Measurements from ENCODE around the gene PRKAR2A. TPM values are rescaled to one million over a fixed set of nuclear protein-coding genes. Genes with fewer than 3 reads are reported as not detected.
"Not testable (repeated sequence)": the region's sequence is repeated elsewhere in the genome, so short reads cannot be mapped to it uniquely, and the experiment has no call there.

PRKAR2A gene
- total RNA-seq, 2 donors from 2014 or later: 30.8 to 40.4 TPM

DNA sequence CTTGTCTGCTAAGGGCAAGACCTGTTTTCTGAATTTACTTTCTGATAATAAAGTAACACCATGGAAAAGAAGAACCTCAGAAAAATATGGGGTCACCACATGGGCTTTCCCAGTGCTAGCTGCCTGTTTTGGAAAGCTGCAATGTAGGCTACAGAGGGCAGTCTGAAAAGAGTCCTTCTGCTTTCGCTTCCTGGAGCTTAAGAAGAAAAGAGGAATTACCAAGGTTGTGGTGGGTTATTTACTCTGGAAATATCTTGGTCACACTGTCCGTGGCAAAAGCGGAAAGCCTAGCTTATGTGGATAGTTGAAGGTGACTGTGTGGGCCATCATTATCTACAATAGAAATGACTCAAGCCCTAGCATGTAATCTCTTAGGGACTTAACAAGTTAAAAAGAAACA, 98.9 kb downstream of the PRKAR2A start:
- no peak for ATAC-seq
- H3K27ac Mint-ChIP-seq: no peak overlapping the region
- no peak overlapping the region for H3K4me3 Mint-ChIP-seq
- no peak for DNase-seq
- H3K36me3 Mint-ChIP-seq (ENCODE audit: low read depth): peaks cover 2% of the 10 kb centered on the region
- H3K4me1 Mint-ChIP-seq: no peaks in the 10 kb centered on the region
- H3K9me3 ChIP-seq (ENCODE audit: control insufficient read depth, low read length, poor library complexity, severe bottlenecking): no peaks in the 10 kb centered on the region
- H3K27me3 Mint-ChIP-seq: no peaks in the 10 kb centered on the region

DNA sequence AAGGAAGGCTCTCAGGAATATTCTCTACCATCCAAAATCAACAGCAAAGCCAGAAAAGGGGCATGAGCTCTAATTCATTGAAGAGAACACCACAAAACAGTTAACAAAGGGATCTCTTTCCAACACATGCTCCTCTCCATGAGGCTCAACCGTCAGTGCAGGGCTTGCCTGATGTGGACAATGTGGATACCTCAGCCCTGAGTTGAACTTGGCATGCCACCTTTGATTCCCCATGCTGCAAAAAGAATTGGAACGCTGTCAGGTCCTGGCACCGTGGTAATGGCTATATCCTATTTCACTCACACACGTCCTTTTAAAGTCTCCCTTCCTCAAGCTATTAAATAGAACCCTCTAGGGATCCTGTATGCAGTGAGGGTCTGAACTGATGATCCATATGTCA, 100.0 kb downstream of the PRKAR2A start:
- H3K9me3 ChIP-seq (ENCODE audit: control insufficient read depth, low read length, poor library complexity, severe bottlenecking): no peaks in the 10 kb centered on the region
- no peaks in the 10 kb centered on the region for H3K36me3 Mint-ChIP-seq (ENCODE audit: low read depth)
- H3K27ac Mint-ChIP-seq: no peak overlapping the region
- no peak for ATAC-seq
- no peaks in the 10 kb centered on the region for H3K4me1 Mint-ChIP-seq
- H3K27me3 Mint-ChIP-seq: no peaks in the 10 kb centered on the region
- no peak for DNase-seq
- H3K4me3 Mint-ChIP-seq: no peak overlapping the region

DNA sequence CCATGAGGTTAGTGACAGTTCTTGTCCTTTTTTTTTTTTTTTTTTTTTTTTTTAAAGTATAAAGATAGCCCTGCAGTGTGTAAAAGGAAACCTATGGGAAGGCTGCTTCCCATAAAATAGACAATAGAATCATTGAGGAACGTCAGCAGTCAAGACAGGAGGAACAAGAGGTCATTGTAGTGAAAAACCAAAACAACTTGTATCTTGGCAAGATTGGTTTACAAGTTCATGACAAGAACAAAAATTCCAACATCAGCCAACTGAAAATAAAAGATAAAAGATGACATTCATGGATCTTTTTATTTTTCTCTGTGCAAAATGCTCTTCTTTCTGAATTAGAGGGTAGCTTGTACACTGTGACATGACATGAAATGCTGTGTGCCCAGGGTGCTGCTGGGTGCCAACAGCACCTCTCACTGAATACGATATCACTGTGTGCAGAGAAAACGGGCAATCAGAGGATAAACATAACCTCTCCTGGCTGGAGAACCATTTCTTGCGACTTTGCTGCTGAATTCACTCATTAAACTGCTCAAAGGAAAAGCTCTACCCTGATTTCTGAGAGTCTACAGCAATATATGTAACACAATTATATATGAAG, 100.6 kb downstream of the PRKAR2A start:
- Mint-ChIP-seq H3K27ac (no peak overlapping the region), H3K36me3 (ENCODE audit: low read depth) (no peaks in the 10 kb centered on the region), H3K4me3 (no peak overlapping the region), H3K27me3 (no peaks in the 10 kb centered on the region), H3K4me1 (no peaks in the 10 kb centered on the region)
- ATAC-seq (no peak), DNase-seq (no peak)
- H3K9me3 ChIP-seq (ENCODE audit: control insufficient read depth, low read length, poor library complexity, severe bottlenecking): no peaks in the 10 kb centered on the region

DNA sequence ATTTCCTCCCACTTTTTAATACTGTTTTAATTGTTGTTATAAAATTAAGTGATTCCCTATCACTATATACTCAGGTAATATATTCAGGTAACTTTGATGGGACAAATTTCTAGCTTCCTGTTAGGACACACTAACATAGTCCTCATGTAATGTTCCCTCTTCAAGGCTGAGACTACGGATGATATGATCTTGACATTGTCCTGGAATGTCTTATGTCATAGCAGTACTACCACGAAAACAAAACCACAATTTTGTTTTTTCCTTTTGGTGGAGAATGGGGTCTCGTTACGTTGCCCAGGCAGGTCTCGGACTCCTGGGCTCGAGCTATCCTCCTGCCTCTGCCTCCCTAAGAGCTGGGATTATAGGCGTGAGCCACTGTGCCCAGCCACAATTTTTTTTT, 103.9 kb downstream of the PRKAR2A start:
- no peak for DNase-seq
- Mint-ChIP-seq H3K4me1 (peaks cover 2% of the 10 kb centered on the region), H3K27ac (no peak overlapping the region), H3K27me3 (no peaks in the 10 kb centered on the region), H3K4me3 (no peak overlapping the region), H3K36me3 (ENCODE audit: low read depth) (no peaks in the 10 kb centered on the region)
- H3K9me3 ChIP-seq (ENCODE audit: control insufficient read depth, low read length, poor library complexity, severe bottlenecking): no peaks in the 10 kb centered on the region
- ATAC-seq: no peak

DNA sequence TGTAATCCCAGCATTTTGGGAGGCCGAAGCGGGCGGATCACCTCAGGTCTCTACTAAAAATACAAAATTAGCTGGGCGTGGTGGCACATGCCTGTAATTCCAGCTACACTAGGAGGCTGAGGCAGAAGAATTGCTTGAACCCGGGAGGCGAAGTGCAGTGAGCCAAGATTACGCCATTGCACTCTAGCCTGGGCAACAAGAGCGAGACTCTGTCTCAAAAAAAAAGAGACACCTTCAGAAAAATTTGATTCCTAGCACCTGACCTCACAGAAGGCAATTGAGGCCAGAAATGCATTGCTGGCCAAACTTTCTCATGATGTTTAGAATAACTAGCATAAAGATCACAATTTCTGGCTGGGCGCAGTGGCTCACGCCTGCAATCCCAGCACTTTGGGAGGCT, 106.4 kb downstream of the PRKAR2A start:
- H3K27me3 Mint-ChIP-seq; H3K9me3 ChIP-seq (ENCODE audit: control insufficient read depth, low read length, poor library complexity, severe bottlenecking); ATAC-seq: not testable (repeated sequence)

DNA sequence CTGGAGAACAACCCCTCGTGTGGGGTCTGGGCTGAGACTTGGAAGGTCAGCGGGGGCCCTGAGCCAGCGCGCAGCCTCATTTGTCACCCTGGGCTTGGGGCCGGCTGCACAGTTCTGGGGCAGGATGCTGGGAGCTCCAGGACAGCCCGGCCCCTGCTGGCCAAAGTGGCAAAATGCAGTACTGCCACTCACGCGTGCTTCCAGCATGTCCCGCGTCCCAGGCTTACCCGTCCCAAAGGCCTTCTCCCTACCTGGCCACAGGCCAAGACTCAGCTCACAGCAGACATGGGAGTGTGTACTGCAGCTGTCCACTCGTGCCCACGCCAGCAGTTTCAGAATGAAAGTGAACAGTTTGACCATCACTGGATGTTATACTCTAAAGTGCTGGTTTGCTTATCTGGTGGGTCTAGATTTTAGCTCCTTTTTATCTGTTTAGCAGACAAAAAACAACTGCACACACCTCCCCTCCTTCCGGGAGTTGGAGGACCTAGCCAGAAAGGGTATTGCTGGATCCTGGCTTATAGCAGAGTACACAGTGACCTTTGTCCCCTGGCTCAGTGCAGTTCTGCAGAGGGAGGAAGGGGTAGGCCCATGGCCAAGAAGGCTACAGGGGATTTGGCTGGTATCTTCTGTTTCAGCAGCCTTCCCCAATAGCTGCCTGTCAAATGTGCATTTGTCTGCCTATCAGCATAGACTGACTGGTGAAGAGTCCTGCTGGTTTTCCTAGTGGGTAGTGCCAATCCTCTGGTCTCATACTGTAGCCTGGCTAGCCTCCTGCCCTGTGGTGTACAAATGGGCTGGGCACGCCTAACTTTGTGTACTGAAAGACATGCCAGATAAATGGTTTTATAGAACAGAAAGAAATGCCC, 107.5 kb downstream of the PRKAR2A start:
- no peaks in the 10 kb centered on the region for H3K9me3 ChIP-seq (ENCODE audit: control insufficient read depth, low read length, poor library complexity, severe bottlenecking)
- DNase-seq (peak; percentile 24 to 40 (median 29)), ATAC-seq (peak; percentile 92)
- H3K27me3 Mint-ChIP-seq: no peaks in the 10 kb centered on the region
- H3K36me3 Mint-ChIP-seq (ENCODE audit: low read depth): no peaks in the 10 kb centered on the region
- no peak overlapping the region for H3K4me3 Mint-ChIP-seq
- H3K4me1 Mint-ChIP-seq: peaks cover 5% of the 10 kb centered on the region
- H3K27ac Mint-ChIP-seq: no peak overlapping the region

More for the DNA sequence above, 106.4 kb downstream of the PRKAR2A start:
- not testable (repeated sequence) for H3K4me3 Mint-ChIP-seq; H3K4me1 Mint-ChIP-seq; H3K36me3 Mint-ChIP-seq (ENCODE audit: low read depth); H3K27ac Mint-ChIP-seq; DNase-seq

DNA sequence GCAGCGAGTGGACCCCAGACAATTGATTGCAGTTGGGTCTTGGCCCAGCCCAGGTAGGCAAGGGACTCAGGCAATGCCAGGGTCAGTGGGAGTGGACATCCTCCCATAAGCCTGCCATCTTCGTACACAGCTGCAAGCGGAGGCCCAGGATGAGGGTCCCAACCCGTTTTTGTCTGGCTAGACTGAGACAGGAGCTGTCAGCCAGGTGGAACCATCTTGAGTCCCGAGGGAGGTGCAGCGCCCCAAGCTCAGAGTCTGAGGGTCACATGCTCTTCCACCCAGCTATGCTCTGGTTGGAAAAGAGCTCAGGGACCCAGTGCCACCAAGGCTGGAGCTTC, 108.1 kb downstream of the PRKAR2A start:
- no peak overlapping the region for H3K4me3 Mint-ChIP-seq
- peaks cover 5% of the 10 kb centered on the region for H3K4me1 Mint-ChIP-seq
- no peaks in the 10 kb centered on the region for H3K27me3 Mint-ChIP-seq
- H3K36me3 Mint-ChIP-seq (ENCODE audit: low read depth): no peaks in the 10 kb centered on the region
- ATAC-seq (peak; percentile 37), DNase-seq (no peak)
- H3K27ac Mint-ChIP-seq: no peak overlapping the region
- H3K9me3 ChIP-seq (ENCODE audit: control insufficient read depth, low read length, poor library complexity, severe bottlenecking): no peaks in the 10 kb centered on the region

DNA sequence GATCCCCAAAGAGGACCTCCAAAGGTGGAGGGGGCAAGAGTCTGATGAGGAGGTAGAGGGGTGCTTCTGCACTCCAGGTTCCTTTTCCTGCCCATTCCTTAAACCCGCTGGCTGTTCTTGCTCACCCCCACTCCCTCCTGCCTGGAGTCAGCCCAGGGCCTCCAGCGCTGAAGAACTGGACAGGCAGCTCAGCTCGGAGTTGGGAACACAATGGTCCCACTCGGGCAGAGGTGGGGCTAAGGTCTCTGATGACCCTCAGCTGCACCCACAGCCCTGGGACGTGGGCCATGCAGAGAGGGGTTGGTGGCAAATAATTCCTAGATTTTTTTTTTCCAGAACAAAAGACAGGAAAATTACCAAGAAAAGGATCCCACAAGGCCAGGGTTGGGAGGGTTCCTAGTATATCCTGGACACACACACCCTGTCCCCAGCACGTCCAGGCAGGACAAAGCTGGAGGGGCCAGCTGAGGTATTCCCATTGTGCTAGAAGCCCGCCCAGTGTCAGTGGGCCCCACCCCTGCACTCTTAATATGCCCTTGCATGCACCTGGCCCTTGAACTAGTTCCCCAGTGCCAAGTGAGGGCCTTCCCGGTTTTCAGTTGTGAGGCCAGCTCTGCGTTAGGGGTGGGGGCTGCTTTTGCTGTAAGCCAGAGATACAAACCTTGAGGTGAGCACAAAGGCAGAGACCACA, 108.6 kb downstream of the PRKAR2A start:
- peaks cover 5% of the 10 kb centered on the region for H3K4me1 Mint-ChIP-seq
- H3K9me3 ChIP-seq (ENCODE audit: control insufficient read depth, low read length, poor library complexity, severe bottlenecking): no peaks in the 10 kb centered on the region
- no peak overlapping the region for H3K4me3 Mint-ChIP-seq
- no peaks in the 10 kb centered on the region for H3K36me3 Mint-ChIP-seq (ENCODE audit: low read depth)
- no peak for ATAC-seq
- peak overlapping the region; percentile 72 for H3K27ac Mint-ChIP-seq
- H3K27me3 Mint-ChIP-seq: no peaks in the 10 kb centered on the region
- no peak for DNase-seq

DNA sequence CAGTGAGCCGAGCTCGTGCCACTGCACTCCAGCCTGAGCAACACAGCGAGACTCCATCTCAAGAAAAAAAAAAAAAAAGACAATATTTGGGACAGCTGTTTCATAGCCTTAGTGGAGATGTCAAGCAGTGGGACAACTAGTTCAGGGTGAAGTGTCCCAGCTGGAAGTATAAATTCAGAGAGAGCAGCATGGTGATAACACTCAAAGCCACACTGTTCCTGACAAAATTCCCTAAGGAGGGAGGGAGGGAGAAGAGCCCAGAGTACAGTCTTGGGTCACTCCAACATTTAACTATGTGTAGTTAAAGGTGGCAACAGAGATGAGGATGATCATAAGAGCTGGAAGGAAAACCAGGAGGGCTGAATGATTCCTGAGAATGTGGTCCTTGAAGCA, 109.5 kb downstream of the PRKAR2A start:
- Mint-ChIP-seq H3K4me3 (no peak overlapping the region), H3K27ac (peak overlapping the region; percentile 72), H3K36me3 (ENCODE audit: low read depth) (no peaks in the 10 kb centered on the region), H3K4me1 (peaks cover 5% of the 10 kb centered on the region), H3K27me3 (no peaks in the 10 kb centered on the region)
- no peak for DNase-seq
- no peak for ATAC-seq
- no peaks in the 10 kb centered on the region for H3K9me3 ChIP-seq (ENCODE audit: control insufficient read depth, low read length, poor library complexity, severe bottlenecking)

DNA sequence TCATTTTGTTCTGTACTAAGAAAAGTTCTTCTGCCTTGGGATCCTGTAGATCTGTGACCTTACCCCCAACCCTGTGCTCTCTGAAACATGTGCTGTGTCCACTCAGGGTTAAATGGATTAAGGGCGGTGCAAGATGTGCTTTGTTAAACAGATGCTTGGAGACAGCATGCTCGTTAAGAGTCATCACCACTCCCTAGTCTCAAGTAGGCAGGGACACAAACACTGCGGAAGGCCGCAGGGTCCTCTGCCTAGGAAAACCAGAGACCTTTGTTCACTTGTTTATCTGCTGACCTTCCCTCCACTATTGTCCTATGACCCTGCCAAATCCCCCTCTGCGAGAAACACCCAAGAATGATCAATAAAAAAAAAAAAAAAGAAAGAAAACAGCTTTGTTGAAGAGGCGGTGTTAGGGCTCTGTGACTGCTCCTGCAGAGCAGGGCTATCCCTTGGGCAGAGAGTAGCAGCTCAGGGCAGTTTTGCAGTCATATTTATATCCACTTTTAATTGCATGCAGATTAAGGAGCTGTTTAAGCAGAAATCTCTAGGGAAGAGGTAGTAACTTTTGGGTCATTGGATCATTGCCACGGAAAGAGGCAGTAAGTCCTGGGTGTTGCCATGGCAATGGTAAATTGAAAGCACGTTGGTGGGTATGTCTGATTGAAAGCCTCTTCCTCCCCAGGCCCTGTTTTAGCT, 112.5 kb downstream of the PRKAR2A start:
- not testable (repeated sequence) for H3K4me1 Mint-ChIP-seq; DNase-seq; H3K4me3 Mint-ChIP-seq; H3K9me3 ChIP-seq (ENCODE audit: control insufficient read depth, low read length, poor library complexity, severe bottlenecking); ATAC-seq; H3K27me3 Mint-ChIP-seq; H3K36me3 Mint-ChIP-seq (ENCODE audit: low read depth)
- H3K27ac Mint-ChIP-seq: peak overlapping the region; percentile 32

DNA sequence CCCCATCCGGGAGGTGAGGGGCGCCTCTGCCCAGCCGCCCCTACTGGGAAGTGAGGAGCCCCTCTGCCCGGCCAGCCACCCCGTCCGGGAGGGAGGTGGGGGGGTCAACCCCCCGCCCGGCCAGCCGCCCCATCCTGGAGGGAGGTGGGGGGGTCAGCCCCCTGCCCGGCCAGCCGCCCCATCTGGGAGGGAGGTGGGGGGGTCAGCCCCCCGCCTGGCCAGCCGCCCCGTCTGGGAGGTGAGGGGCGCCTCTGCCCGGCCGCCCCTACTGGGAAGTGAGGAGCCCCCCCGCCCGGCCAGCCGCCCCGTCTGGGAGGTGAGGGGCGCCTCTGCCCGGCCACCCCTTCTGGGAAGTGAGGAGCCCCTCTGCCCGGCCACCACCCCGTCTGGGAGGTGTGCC, 113.1 kb downstream of the PRKAR2A start:
- not testable (repeated sequence) for ATAC-seq; H3K4me3 Mint-ChIP-seq; H3K9me3 ChIP-seq (ENCODE audit: control insufficient read depth, low read length, poor library complexity, severe bottlenecking); H3K27me3 Mint-ChIP-seq; H3K27ac Mint-ChIP-seq; DNase-seq; H3K4me1 Mint-ChIP-seq; H3K36me3 Mint-ChIP-seq (ENCODE audit: low read depth)

DNA sequence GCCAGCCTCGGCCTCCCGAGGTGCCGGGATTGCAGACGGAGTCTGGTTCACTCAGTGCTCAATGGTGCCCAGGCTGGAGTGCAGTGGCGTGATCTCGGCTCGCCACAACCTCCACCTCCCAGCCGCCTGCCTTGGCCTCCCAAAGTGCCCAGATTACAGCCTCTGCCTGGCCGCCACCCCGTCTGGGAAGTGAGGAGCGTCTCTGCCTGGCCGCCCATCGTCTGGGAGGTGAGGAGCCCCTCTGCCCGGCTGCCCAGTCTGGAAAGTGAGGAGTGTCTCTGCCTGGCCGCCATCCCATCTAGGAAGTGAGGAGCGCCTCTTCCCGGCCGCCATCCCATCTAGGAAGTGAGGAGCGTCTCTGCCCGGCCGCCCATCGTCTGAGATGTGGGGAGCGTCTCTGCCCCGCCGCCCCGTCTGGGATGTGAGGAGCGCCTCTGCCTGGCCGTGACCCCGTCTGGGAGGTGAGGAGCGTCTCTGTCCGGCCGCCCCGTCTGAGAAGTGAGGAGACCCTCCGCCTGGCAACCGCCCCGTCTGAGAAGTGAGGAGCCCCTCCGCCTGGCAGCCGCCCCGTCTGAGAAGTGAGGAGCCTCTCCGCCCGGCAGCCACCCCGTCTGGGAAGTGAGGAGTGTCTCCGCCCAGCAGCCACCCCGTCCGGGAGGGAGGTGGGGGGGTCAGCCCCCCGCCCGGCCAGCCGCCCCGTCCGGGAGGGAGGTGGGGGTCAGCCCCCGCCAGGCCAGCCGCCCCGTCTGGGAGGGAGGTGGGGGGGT, 113.7 kb downstream of the PRKAR2A start:
- not testable (repeated sequence) for H3K27me3 Mint-ChIP-seq; H3K4me3 Mint-ChIP-seq; ATAC-seq; H3K36me3 Mint-ChIP-seq (ENCODE audit: low read depth); H3K27ac Mint-ChIP-seq; H3K9me3 ChIP-seq (ENCODE audit: control insufficient read depth, low read length, poor library complexity, severe bottlenecking); DNase-seq; H3K4me1 Mint-ChIP-seq

All from T-helper 17 cell (primary cell).